Measurements from ENCODE around the gene TPD52L1.
"Not testable (repeated sequence)": the region's sequence is repeated elsewhere in the genome, so short reads cannot be mapped to it uniquely, and the experiment has no call there.

Gene TPD52L1

DNA sequence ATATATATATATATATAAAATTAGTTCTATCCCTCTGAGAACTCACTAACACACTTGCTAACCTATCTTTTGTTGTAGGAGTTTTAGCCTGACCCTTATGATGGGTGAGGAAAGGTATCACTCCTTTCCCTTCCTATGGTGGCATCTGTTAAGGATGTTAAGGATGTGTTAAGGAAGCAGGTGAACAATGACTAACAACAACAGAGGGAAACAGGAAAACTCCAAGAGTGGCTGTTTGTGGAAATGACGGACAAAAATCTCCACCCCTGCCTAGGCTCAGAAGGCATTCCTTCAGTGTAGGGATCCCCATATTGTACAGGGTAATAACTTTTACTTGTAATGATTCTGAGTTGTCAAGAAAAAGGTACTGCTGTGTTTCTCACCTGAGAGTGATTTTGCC is 8.8 kb upstream of the TPD52L1 start:
- DNase-seq = no peak

DNA sequence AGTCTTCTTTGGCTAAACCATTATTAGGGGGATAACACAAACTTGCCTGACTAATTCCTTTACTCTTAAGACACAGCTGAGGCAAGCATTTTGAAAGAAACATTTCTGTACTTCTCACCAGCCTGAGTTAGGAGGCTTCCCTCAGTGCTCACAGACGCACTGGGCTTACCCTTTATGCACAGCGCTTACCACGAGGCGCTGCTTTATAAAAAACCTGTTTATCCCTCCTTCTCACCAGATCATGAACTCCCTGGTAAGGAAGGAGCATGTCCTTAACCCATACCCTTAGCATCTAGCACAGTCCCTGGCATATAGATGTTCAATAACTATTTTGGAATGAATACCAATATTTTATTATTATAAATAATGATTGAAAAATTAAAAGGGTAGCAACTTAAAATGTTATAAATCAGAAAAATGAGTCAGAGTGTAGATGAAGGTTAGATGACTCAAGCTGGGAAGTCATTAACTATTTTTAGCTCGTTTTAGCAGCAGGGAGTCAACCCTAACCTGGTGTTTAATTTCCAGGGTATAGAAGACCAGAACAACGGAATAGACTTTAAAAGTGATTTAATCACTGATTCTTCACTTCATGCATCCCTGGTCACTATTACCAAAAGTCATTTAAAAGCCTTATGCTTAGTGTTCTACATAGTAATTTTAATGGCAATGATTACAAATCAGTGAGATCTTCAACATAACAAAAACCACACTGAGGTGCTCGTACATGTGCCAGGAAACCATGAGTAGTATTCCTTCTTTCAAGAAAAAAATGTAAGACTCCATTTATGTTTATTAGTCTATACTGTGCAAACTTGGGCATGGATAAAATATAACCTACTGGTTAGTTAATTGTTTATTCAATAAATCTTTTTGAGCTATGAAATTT is 4.1 kb upstream of the TPD52L1 start:
- DNase-seq = no peak

DNA sequence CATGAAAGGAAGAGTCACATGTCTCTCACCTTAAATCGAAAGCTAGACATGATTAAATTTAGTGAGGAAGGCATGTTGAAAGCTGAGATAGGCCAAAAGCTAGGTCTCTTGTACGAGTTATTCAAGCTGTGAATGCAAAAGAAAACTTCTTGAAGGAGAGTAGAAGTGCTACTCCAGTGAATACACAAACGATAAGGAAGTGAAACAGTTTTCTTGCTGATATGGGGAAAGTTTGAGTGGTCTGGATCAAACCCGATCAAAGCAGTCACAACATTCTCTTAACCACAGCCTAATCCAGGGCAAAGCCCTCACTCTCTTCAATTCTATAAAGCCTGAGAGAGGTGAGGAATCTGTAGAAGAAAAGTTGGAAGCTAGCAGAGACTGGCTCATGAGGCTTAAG is 1.9 kb upstream of the TPD52L1 start:
- no peak for DNase-seq

DNA sequence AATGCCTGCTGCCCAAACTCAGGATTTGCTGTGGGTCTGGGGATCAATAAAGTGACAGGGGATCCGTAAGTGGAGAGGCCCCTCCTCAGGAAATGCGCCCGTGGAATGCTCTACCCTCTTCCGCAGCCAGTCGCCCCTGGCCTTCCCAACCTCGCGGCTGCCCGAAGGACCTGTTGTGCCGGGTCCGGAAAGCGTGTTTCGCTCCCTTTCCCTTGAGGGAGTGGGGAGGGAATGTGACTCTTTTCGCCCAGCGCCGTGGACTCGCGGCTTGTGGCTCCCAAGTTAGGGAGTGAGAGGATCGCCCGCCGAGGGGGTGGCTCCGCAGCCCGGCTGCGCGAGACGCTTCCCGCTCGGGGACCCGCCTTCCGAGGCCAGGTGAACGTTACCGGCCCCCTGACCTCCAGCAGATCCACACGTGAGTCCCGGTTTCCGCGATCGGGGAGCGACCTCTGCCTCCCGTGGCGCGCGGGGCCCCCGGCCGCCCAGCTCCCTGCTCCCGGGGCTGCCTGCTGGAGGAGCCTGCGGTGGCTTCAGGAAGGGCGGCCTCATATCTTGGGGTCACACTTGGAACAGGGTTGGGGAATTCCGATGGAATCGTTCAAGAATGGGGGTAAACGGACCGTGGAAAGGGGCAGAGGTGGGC is 666 bp downstream of the TPD52L1 start:
- DNase-seq = no peak

DNA sequence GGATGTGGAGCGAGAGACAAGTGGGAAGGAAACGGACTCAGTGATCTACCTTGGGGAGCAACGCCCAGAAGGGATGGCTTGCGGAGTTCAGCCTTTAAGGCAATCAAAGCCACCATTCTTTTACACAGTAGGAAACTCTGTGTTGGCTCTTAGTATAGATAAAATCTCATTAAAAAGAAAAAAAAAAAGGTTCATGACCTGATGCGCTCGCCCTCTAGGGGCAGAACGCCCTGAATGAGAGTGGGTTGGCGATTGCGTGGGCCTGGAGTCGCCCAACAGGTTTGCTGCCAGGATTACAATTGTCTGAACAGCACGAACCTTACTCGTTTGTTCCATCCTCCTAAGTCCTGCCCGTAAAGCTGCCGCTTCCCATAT is 1.2 kb downstream of the TPD52L1 start:
- no peak for DNase-seq

DNA sequence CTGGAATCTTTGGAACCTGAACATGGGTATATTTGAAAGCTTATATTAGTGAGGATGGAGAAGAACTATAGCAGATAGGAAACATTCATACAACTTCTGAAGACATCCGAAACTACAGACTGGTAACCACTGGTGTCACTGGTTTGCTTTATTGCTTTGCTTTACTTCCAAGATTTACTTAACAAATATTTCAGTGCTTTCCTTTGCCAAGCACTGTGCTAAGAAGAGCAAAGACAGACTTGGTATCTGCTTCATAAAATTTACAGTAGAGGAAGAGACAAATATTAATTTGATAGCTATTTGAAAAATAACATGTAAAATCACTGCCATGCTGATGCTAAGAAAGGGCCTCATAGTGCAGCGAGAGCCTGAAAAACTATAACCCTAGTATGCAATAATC is 1.8 kb downstream of the TPD52L1 start:
- no peak for DNase-seq

DNA sequence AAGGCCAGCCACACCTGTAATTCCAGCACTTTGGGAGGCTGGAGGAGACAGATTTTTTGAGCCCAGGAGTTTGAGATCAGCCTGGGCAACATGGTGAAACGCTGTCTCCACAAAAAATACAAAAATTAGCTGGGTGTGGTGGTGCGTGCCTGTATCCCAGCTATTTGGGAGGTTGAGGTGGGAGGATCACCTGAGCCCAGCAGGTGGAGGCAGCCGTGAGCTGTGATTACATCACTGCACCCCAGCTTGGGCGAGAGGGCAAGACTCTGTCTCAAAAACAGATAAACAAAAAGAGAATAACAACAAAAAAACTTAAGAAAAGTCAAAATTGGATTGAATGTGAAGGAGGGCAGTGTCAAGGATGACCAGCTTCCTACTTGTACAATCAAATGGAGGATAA is 2.9 kb downstream of the TPD52L1 start:
- DNase-seq = no peak

DNA sequence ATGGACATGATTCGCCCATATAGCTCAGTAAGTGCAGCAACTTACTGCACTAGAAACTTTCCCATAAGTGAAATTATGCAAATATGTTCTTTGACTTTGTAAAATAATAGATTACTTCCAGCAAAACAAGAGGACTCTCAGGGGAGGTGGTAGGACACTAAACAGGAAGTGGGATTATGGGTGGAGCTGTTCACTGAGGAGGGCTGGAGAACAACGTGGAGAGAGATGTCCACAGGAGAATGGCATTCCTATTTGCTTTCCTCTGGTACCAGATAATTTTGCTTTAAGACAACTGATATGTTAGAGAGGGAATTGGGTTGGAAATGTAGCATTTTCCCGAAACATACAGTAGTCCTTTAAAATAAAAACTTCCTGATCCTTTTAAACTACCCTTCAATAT is 3.7 kb downstream of the TPD52L1 start:
- DNase-seq = no peak

DNA sequence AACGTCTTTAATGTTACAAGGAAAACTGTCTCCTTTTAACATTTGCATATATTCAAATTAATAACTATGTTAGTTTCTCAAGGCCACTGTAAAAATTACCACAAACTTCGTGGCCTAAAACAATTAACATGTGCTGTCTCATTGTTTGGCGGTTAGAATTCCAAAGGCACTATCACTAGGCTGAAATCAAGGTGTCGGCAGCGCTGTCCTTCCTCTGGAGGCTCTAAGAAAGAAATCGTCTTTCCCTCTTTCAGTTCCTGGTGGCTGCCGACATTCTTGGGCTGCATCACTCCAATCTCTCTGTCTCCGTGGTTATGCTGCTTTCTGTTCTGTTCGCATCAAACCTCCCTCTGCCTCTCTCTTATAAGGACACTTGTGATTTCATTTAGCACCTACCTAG is 4.2 kb downstream of the TPD52L1 start:
- no peak for DNase-seq

DNA sequence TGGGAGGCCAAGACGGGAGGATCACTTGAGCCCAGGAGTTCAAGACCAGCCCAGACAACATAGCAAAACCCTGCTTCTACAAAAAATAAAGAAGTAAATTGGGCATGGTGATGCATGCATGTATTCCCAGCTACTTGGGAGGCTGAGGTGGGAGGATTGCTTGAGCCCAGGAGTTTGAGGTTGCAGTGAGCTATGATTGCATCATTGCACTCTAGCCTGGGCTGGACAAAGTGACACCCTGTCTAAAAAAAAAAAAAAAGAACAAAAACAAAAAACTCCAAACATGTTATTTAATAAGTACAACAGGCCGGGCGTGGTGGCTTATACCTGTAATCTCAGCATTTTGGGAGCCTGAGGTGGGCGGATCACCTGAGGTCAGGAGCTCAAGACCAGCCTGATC is 9.8 kb downstream of the TPD52L1 start:
- DNase-seq = not testable (repeated sequence)

DNA sequence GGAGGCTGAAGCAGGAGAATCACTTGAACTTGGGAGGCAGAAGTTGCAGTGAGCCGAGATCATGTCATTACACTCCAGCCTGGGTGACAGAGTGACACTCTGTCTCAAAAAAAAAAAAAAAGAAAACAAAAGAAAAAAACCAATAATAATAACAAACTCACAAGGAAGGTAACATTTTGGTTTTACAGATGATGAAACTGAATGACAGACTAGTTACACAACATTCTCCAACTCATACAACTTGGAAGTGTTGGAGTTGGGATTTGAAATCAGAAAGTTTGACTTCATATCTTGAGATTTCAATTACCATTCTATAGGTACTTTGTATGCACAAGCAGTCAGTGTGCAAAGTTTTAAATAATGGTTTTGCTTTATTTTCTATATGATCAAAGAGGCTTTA is 10.2 kb downstream of the TPD52L1 start:
- no peak for DNase-seq

DNA sequence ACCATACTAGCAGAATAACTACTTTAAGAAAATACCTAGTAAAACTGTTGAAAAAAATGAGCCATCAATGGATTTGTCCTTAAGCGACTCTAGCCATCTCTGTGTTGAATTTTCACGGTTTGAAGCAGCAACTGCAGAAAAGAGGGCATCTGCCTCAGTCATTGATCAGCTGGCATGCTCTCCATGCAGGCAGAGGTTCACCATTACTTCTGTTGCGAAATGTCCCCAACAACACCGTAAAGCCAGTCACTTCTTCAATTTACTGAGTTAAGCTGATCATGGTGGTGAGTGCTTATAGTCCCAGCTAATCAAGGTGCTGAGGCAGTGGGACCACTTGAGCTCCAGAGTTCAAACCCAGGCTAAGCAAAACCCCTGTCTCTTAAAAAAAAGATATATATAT is 11.1 kb downstream of the TPD52L1 start:
- no peak for DNase-seq

DNA sequence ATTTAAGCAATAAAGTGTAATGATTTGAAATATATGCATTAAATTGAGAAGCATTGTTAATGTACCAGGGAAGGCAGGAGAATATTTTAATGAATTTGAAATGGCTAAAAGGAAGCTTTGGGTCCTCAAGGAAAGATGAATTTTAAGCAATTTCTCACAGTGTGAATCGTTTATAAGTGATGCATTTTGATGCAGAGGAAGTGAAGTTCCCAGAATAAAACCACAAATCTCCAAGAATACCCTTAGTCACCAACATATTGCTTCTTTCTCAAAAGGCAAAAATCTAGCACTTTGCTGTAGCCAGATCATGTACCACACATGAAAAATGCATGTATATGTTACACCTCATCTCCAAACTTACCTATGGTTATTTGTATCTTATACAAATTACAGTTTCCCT is 11.7 kb downstream of the TPD52L1 start:
- no peak for DNase-seq

DNA sequence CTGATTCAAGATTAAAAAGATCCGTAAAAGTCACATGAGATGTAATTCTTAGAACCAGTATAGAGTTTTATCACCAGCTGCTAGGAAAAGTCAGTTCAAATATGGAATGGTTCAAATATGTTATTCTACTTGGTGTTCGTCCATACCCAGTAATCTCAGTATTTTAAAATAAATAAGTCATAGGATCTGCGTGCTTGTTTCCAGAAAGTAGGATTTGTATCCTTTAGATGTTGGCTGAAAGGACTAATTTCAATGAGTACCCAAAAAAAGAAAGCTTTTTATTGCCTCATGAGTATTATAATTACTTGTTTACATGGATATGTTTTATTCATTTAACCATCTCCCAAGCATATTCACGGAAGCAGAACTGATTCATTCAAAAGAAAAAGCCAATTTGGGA is 12.2 kb downstream of the TPD52L1 start:
- no peak for DNase-seq

DNA sequence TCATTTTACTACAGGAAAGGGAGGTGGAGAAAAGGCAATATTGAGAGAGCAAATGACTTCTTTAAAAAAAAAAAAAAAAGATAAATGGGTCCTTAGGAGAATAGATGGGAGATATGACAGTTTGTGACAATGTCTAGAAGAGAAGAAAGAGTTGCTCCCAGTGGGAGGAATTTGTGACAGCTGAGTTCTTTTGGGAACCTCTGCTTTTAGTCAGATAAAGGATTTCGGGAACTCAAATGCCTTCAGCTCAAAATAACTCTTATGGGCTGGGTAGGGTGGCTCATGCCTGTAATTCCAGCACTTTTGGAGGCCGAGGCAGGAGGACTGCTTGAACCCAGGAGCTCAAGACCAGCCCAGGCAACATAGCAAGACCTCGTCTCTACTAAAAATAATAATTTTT is 13.1 kb downstream of the TPD52L1 start:
- DNase-seq = no peak

DNA sequence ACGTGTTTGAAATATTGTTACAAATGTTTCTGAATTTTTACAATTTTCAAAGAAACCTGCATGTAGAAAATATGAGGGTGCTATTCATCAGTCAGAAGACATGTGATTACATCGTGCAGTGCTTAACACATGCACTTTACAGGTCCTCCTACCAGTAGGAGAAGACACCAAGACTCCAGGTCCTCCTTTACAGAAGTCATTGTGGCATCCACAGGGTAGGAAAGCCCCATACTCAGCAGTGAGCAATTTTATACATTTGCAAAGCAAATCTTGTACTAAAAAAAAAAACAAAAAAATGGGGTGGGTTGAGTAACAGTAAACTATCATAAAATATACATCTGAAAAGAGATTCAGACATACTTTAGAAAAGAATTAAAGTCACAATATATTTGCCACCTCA is 14.0 kb downstream of the TPD52L1 start:
- DNase-seq = no peak

DNA sequence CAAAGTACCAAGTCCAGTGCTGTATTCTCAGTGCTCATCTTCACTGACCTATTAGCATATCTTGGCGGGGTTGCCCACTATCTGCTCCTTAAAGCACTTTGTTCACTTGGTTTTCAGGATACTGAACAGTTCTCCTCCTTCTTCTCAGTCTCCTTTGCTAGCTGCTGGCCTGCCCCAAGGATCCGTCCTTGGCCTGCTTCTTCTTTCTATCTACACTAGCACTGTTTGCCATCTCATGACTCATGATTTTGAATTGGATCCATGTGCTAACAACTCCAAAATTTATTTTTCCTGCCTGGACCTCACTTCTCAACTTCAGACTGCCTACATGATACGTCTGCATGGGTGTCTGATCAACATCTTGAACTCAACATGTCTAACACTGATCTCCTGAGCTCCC is 15.5 kb downstream of the TPD52L1 start:
- DNase-seq = no peak

DNA sequence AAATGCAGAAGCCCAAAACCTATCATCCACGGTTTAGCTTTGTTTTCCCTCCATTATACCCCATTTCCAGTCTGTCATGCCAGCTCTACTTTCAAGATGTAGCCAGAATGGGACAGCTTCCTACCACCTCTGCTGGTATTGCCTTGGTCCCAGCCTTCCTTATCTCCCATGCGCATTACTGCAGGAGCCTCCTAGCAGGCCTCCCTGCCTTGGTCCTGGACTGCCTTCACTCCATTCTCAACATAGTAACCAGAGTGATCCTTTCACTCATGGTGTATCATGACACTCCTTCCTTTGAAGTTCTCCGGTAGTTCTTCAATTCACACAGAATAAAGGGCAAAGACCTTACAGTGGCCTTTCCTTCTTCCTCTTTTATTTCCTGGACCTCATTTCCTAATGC is 15.9 kb downstream of the TPD52L1 start:
- DNase-seq = no peak

DNA sequence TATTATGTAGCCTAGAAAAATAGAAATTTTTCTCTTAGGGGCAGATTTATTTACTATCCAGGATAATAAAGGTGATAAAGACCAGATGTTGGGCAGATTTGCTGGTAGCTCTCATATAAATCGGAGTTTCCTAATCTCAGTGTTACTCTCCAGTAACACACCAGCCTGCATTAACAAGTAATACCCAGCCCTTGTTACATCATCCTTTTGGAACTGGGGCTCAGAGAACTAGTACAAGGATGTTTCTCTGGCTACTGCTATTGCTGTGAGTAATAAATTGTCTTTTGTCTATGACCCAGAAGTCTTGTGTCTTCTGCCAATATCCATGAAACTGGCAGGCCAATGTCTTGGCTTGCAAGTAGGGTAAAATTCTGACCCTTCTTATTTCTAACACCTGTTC is 16.8 kb downstream of the TPD52L1 start:
- no peak for DNase-seq

DNA sequence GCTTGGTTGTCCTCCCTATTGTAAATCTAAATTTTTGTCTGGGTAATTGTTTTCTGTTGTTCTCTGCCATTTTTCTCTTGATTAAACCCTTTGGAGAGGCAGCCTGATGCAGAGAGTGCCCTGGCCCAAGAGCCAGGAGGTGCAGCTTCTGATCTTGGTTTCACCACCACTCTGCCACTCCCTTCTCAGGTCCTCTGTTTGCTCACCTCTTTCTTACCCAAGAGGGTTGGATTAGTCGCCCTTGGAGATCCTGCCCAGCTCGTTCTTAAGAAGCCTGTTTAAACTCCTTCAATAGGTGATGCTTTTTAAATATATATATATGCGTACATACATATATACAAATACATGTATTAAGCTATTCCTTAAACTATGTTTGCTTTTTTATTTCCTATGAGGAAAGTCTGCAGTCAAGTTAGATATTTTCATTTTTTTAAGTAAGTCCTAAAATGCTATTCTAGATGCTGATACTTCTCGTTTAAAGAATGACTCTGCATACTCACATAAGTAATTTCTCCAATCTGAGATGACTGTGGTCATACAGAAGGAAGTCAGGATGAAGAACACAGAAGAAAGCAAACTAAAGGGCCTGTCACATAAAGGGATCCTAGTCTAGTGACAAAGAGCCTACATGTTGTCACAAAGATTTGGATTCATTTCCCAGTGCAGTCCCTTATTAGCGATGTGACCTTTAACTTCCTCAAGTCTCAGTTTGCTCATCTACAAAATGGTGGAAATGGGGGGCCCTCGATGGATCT is 19.9 kb downstream of the TPD52L1 start:
- DNase-seq = no peak

DNA sequence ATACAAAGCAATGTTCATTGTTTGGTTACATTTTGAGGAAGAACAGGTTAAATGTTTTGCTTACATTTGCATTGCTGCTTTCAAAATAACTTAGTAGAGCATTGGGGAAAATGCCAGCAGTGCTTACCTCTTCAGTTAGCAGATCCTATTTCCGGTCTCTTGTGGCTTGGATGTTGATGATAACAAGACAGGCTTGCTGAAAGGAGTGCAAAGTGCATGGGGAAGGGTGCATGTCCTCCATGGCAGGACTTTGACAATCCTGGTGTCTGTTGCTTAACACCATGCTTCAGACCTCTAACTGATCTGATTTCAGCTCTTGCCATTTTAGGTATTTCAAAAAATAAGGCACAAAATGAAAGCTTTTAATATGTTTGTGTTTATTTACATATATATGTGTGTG is 21.1 kb downstream of the TPD52L1 start:
- no peak for DNase-seq

DNA sequence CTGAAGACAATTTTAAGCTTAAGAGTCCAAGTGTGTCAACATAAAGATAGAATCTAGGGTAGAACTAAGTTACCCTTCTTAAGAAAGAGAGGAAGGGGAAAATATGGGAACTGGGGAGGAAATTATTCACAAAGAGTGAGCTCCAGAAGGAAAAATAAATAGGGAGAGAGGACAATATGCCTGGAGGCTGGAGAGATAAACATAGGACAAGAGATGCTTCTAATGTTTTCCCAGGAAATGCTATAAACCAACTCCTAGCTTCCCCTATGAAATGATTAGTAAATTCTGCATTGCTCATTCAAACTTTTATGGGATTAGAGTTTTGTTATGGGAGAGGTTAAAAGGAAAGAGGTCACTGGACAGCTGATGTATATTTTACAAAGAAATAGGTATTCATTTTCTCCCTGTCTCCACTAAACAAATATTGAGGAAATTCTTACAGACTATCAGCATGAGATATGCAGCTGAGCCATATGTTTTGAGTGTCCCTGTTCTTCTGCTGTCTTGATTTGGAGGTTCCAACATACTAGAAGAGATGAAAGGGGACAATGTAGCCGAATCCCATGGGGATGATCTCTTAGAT is 22.0 kb downstream of the TPD52L1 start:
- no peak for DNase-seq

DNA sequence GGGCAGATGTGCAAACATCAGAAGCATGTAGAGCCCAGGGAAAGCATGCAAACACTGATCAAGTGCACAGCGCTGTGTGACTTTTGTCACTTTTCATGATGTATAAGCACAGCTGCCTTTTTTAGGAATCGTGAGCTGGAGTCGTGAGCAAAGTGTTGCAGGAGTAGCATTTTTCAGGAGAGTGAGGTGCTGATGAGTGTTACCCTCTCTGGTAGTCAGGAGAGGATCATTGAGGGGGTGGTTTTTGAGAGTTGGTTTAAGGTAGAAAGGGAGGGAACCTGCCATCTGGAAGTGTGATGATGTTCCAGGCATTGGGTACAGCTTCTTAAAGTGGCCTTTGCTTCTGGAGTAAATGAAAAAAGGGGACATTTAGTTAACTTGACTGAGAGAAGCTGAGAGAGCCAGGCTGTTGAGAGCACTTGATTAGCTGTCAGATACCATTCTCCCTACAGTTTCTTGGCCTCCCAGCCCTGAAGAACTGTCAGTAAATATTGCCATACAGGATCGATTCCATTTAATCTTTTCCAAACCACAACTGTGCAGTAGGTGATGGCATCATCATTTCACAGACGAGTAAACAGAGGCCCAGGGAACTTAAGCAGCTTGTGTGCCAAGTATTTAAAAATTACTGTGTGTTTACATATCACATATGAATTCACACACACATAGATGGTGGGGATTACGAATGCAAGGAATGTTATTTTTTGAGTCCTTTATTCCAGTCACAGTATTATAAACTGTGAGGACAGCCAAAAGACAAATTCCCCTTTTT is 28.9 kb downstream of the TPD52L1 start:
- no peak for DNase-seq
